ENCODE results near the gene HS3ST4. TPM values are rescaled to one million over a fixed set of nuclear protein-coding genes. Genes with fewer than 3 reads are reported as not detected.

Gene HS3ST4
- total RNA-seq, 2 donors from 2014 or later: 4.7 to 5.0 TPM

GRCh38 chr16:25748092-25748654 is 56.4 kb downstream of the HS3ST4 start:
- DNase-seq: no peak
- Histone ChIP-seq H3K27ac (ENCODE audit: low read depth, low read length) (no peak overlapping the region), H3K9ac (ENCODE audit: extremely low read depth, low read length, poor library complexity, severe bottlenecking) (no peak overlapping the region), H3K4me3 (ENCODE audit: low read length) (no peak overlapping the region), H3K27me3 (ENCODE audit: control insufficient read depth, insufficient read depth, low read length, poor library complexity, severe bottlenecking) (no peaks in the 10 kb centered on the region), H3K9me3 (ENCODE audit: control insufficient read depth, low read length) (no peaks in the 10 kb centered on the region), H3K4me1 (ENCODE audit: control insufficient read depth, insufficient read depth, low read length) (peaks cover 5% of the 10 kb centered on the region), H3K36me3 (ENCODE audit: control insufficient read depth, insufficient read depth, low read length) (no peaks in the 10 kb centered on the region)
- Mint-ChIP-seq H3K36me3 (ENCODE audit: low read depth) (no peaks in the 10 kb centered on the region), H3K4me1 (peaks cover 25% of the 10 kb centered on the region), H3K27me3 (ENCODE audit: insufficient read depth) (no peaks in the 10 kb centered on the region), H3K27ac (no peak overlapping the region), H3K4me3 (no peak overlapping the region), H3K9me3 (peaks cover 2% of the 10 kb centered on the region)
- WGBS, 2 experiments (ENCODE audit: insufficient coverage in 1 of 2, insufficient read length in 1 of 2): 90 to 94% methylated on average over 3 of the region's 3 CpGs
- TF ChIP-seq, protein P1, sequence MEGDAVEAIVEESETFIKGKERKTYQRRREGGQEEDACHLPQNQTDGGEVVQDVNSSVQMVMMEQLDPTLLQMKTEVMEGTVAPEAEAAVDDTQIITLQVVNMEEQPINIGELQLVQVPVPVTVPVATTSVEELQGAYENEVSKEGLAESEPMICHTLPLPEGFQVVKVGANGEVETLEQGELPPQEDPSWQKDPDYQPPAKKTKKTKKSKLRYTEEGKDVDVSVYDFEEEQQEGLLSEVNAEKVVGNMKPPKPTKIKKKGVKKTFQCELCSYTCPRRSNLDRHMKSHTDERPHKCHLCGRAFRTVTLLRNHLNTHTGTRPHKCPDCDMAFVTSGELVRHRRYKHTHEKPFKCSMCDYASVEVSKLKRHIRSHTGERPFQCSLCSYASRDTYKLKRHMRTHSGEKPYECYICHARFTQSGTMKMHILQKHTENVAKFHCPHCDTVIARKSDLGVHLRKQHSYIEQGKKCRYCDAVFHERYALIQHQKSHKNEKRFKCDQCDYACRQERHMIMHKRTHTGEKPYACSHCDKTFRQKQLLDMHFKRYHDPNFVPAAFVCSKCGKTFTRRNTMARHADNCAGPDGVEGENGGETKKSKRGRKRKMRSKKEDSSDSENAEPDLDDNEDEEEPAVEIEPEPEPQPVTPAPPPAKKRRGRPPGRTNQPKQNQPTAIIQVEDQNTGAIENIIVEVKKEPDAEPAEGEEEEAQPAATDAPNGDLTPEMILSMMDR (conservative IDR thresholded peaks at IDR 0.05): no peak

DNA sequence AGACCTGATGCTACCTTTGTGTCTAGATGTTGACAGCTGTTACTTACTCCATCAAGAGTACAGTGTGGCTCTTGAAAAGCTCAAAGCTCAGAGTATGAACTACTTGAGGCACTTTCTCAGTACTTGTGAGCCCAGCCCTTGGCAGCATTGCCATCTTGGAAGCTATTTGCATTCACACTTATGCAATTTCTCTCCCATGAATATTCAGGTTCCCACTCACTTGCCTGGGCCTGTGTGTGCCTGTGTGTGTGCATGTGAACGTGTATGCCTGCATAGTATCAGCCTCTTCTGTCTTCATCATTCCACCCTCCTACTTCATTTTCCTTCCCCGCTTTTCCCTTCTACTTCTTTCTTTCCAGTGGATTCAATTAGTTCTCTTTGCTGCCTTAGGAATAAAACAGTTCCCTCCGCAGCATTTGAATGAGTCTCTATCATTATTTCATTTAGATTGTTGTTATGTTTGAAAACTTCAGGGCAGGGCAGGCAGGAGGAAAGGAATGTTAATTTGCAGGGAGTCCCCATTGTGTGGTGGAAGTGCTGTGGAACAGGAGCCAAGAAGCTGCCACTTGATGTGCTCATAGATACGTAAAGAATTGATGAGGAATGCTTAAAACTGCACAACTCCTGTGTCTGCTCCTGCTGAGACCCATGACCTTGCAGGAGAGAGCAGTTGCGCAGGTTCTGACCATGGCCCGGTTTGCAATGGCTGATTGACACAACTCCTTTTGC is 58.9 kb downstream of the HS3ST4 start:
- H3K4me1 Mint-ChIP-seq: peaks cover 28% of the 10 kb centered on the region
- H3K27me3 ChIP-seq (ENCODE audit: control insufficient read depth, insufficient read depth, low read length, poor library complexity, severe bottlenecking): no peaks in the 10 kb centered on the region
- peaks cover 5% of the 10 kb centered on the region for H3K4me1 ChIP-seq (ENCODE audit: control insufficient read depth, insufficient read depth, low read length)
- H3K4me3 Mint-ChIP-seq: no peak overlapping the region
- no peak overlapping the region for H3K27ac Mint-ChIP-seq
- H3K9me3 ChIP-seq (ENCODE audit: control insufficient read depth, low read length): no peaks in the 10 kb centered on the region
- H3K27ac ChIP-seq (ENCODE audit: low read depth, low read length): no peak overlapping the region
- TF ChIP-seq, protein P1 (conservative IDR thresholded peaks at IDR 0.05): no peak
- 78 to 93% methylated on average over 4 to 6 of the region's 6 CpGs for WGBS, 2 experiments (ENCODE audit: insufficient coverage in 1 of 2, insufficient read length in 1 of 2)
- H3K36me3 ChIP-seq (ENCODE audit: control insufficient read depth, insufficient read depth, low read length): no peaks in the 10 kb centered on the region
- H3K9me3 Mint-ChIP-seq: peaks cover 2% of the 10 kb centered on the region
- H3K27me3 Mint-ChIP-seq (ENCODE audit: insufficient read depth): no peaks in the 10 kb centered on the region
- H3K4me3 ChIP-seq (ENCODE audit: low read length): no peak overlapping the region
- no peaks in the 10 kb centered on the region for H3K36me3 Mint-ChIP-seq (ENCODE audit: low read depth)
- no peak for DNase-seq
- H3K9ac ChIP-seq (ENCODE audit: extremely low read depth, low read length, poor library complexity, severe bottlenecking): no peak overlapping the region

GRCh38 chr16:25751230-25751835 is 59.6 kb downstream of the HS3ST4 start:
- no peak overlapping the region for H3K27ac ChIP-seq (ENCODE audit: low read depth, low read length)
- Mint-ChIP-seq H3K36me3 (ENCODE audit: low read depth) (no peaks in the 10 kb centered on the region), H3K9me3 (peaks cover 2% of the 10 kb centered on the region)

More at GRCh38 chr16:25751230-25751835, 59.6 kb downstream of the HS3ST4 start:
- Histone ChIP-seq H3K36me3 (ENCODE audit: control insufficient read depth, insufficient read depth, low read length) (no peaks in the 10 kb centered on the region), H3K9ac (ENCODE audit: extremely low read depth, low read length, poor library complexity, severe bottlenecking) (no peak overlapping the region), H3K4me3 (ENCODE audit: low read length) (no peak overlapping the region), H3K9me3 (ENCODE audit: control insufficient read depth, low read length) (no peaks in the 10 kb centered on the region), H3K27me3 (ENCODE audit: control insufficient read depth, insufficient read depth, low read length, poor library complexity, severe bottlenecking) (no peaks in the 10 kb centered on the region), H3K4me1 (ENCODE audit: control insufficient read depth, insufficient read depth, low read length) (peaks cover 5% of the 10 kb centered on the region)
- no peak for DNase-seq
- 91% methylated on average over 3 of the region's 5 CpGs; no CpG with 5 or more reads in 1 of the 2 experiments for WGBS, 2 experiments (ENCODE audit: insufficient coverage in 1 of 2, insufficient read length in 1 of 2)
- TF ChIP-seq, protein P1 (conservative IDR thresholded peaks at IDR 0.05): no peak
- no peak overlapping the region for H3K27ac Mint-ChIP-seq
- H3K4me3 Mint-ChIP-seq: no peak overlapping the region
- H3K4me1 Mint-ChIP-seq: peaks cover 28% of the 10 kb centered on the region
- no peaks in the 10 kb centered on the region for H3K27me3 Mint-ChIP-seq (ENCODE audit: insufficient read depth)
